ENCODE results near the gene PPP1R27. TPM values are rescaled to one million over a fixed set of nuclear protein-coding genes. Genes with fewer than 3 reads are reported as not detected.

The PPP1R27 gene
- total and polyA plus RNA-seq, 2 donors (not counting 3 experiments of a cell fraction or from before 2014, with no cell fraction given): not detected

- TF ChIP-seq POLR2A (IDR thresholded peaks at IDR 0.05; ENCODE audit: low read depth, low read length): no peak
- TF ChIP-seq JUN (IDR thresholded peaks at IDR 0.05; ENCODE audit: borderline replicate concordance, insufficient read depth, insufficient read length, low read depth): no peak
- no peak for TF ChIP-seq POLR2AphosphoS5 (IDR thresholded peaks at IDR 0.05; ENCODE audit: insufficient read depth, low read depth, low read length)
- no peak for TF ChIP-seq MAX (IDR thresholded peaks at IDR 0.05; ENCODE audit: insufficient read depth, insufficient read length)
- TF ChIP-seq GATA2 (IDR thresholded peaks at IDR 0.05; ENCODE audit: insufficient read depth, insufficient read length, low read depth, low read length): no peak
- no peak for TF ChIP-seq EZH2 (IDR thresholded peaks at IDR 0.05; ENCODE audit: borderline replicate concordance, low read depth, low read length, severe bottlenecking)
- no peak for TF ChIP-seq CTCF (IDR thresholded peaks at IDR 0.05; ENCODE audit: extremely low read depth in 1 of 2, insufficient read depth in 1 of 2, low read depth in 1 of 2, low read length in 2 of 2)
- TF ChIP-seq MYC (IDR thresholded peaks at IDR 0.05; ENCODE audit: low read depth, low read length): no peak
- no peak for TF ChIP-seq FOS (IDR thresholded peaks at IDR 0.05; ENCODE audit: borderline replicate concordance, insufficient read depth, low read length)
- no peaks in the 10 kb centered on the region for H3K27me3 ChIP-seq (ENCODE audit: control insufficient read depth in 2 of 2, insufficient read depth in 2 of 2, low read length in 2 of 2)
- dilution Hi-C loops (cut with MboI; ENCODE audit: extremely low pct_ligation_motif_present, low sequenced_read_pairs) (no loop called here), intact Hi-C loops (cut with micrococcal nuclease) (no loop called here)
- H3K9me1 ChIP-seq (replicated peaks; ENCODE audit: control insufficient read depth, extremely low read depth, insufficient read depth, low read length): no peaks in the 10 kb centered on the region
- H3K9me3 ChIP-seq (replicated peaks; ENCODE audit: control insufficient read depth, insufficient read depth, low read length): no peaks in the 10 kb centered on the region
- no peak overlapping the region for H2AFZ ChIP-seq (ENCODE audit: low read depth, low read length)
- H3K9ac ChIP-seq (replicated peaks; ENCODE audit: extremely low read depth, insufficient read depth, low read length): no peak overlapping the region
- H3K4me3 ChIP-seq (replicated peaks in 1 of 3; ENCODE audit: insufficient read depth in 1 of 3, low read depth in 1 of 3, low read length in 3 of 3): no peak overlapping the region
- FAIRE-seq (no peak), DNase-seq (ENCODE audit: low read depth, low spot score) (no peak)
- no peak overlapping the region for H3K4me2 ChIP-seq (ENCODE audit: insufficient read depth, low read length)
- H3K27ac ChIP-seq (ENCODE audit: insufficient read depth, low read depth, low read length): no peak overlapping the region
- no peaks in the 10 kb centered on the region for H3K4me1 ChIP-seq (ENCODE audit: control insufficient read depth, extremely low read depth, insufficient read depth, low read length)
- H3K36me3 ChIP-seq (ENCODE audit: control insufficient read depth in 2 of 2, extremely low read depth in 1 of 2, insufficient read depth in 2 of 2, low read length in 2 of 2): peaks cover 24 to 48% of the 10 kb centered on the region in 2 experiments
- H3K79me2 ChIP-seq (ENCODE audit: control insufficient read depth, insufficient read depth, low read length): no peaks in the 10 kb centered on the region
- H4K20me1 ChIP-seq (replicated peaks; ENCODE audit: control insufficient read depth, extremely low read depth, insufficient read depth, low read length): no peaks in the 10 kb centered on the region
- POLR2A ChIA-PET: no interaction called here
- no TSS peak for BruUV-seq (replicated peaks)
- CTCF ChIA-PET: interaction anchor here (1.2 kb wide), 1 partner anchor 321 kb away, joined by 3 read pairs; no protein-coding TSS in a partner anchor
These were observed 8.1 kb upstream of the PPP1R27 start for GRCh38 chr17:81842725-81843504.

Data from endothelial cell of umbilical vein (primary cell).